ENCODE measurements around the gene IFITM1. TPM values are rescaled to one million over a fixed set of nuclear protein-coding genes. Genes with fewer than 3 reads are reported as not detected.
"Not testable (repeated sequence)": the region's sequence is repeated elsewhere in the genome, so short reads cannot be mapped to it uniquely, and the experiment has no call there.

Gene IFITM1
- total and polyA plus RNA-seq, 8 donors = 10.0 to 54.5 (median 26.4) TPM

DNA sequence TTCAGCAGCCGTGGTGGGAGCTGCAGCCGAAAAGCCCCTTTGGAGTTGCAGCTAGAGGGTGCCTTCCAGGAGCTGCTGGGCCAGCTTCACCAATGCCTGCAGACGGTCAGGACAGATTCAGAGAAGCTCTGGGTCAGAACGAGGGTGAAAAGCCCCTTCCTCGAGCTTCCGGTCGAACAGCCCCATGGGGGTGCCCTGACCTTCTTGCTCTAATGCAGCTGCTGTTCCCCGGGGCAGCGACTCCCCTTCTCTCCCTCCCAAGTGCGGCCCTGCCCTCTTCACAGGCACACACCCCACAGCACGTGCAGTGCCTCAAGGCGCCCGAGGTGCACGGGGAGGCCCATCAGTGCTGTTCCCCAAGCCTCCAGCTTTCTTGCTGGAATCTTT, 16.5 kb downstream of the IFITM1 start:
- Histone ChIP-seq H3K4me3 (no peak overlapping the region), H3K27me3 (no peaks in the 10 kb centered on the region), H3K27ac (no peak overlapping the region), H3K36me3 (no peaks in the 10 kb centered on the region), H3K9me3 (no peaks in the 10 kb centered on the region), H3K4me1 (peaks cover 0 to 15% (median 7%) of the 10 kb centered on the region in 3 donors)
- TF ChIP-seq, protein P1, sequence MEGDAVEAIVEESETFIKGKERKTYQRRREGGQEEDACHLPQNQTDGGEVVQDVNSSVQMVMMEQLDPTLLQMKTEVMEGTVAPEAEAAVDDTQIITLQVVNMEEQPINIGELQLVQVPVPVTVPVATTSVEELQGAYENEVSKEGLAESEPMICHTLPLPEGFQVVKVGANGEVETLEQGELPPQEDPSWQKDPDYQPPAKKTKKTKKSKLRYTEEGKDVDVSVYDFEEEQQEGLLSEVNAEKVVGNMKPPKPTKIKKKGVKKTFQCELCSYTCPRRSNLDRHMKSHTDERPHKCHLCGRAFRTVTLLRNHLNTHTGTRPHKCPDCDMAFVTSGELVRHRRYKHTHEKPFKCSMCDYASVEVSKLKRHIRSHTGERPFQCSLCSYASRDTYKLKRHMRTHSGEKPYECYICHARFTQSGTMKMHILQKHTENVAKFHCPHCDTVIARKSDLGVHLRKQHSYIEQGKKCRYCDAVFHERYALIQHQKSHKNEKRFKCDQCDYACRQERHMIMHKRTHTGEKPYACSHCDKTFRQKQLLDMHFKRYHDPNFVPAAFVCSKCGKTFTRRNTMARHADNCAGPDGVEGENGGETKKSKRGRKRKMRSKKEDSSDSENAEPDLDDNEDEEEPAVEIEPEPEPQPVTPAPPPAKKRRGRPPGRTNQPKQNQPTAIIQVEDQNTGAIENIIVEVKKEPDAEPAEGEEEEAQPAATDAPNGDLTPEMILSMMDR (IDR thresholded peaks at IDR 0.05) = no peak
- FAIRE-seq = no peak
- no peak for ATAC-seq
- intact Hi-C loops (cut with DNase I) = no loop called here
- DNase-seq = no peak
- 70 to 77% methylated on average over 14 of the region's 14 CpGs for WGBS, 2 donors

- TF ChIP-seq, protein P1 (IDR thresholded peaks at IDR 0.05) = no peak
Observed at GRCh38 chr11:330694-331357, 17.0 kb downstream of the IFITM1 start.

DNA sequence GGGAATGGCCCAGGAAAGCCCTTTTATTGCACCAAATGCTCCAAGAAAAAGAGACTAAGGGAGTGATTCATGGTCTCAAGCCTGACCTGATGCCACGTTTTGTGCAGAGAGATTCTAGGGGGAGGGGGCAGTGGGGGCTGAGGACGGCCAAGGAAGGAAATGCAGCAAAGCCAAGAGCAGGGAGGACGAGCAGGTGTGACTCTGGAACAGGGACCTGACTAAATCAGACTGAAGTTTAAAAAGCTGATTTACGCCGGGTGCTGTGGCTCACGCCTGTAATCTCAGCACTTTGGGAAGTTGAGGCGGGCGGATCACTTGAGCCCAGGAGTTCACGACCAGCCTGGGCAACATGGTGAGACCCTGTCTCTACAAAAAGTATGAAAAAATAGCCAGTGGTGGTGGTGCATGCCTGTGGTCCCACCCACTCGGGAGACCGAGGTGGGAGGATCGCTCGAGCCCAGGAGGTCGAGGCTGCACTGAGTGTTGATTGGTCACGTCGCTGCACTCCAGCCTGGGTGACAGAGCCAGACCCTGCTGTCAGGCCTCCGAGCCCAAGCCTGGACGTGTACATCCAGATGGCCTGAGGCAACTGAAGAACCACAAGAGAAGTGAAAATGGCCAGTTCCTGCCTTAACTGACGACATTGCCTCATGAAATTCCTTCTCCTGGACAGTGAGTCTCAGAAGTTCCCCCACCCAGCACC, 17.7 kb downstream of the IFITM1 start:
- no peak for ATAC-seq
- FAIRE-seq = no peak
- Histone ChIP-seq H3K4me1 (peaks cover 0 to 10% (median 7%) of the 10 kb centered on the region in 3 donors), H3K4me3 (no peak overlapping the region), H3K36me3 (no peaks in the 10 kb centered on the region), H3K9me3 (no peaks in the 10 kb centered on the region), H3K27me3 (no peaks in the 10 kb centered on the region), H3K27ac (no peak overlapping the region)
- 77 to 84% methylated on average over 17 to 19 of the region's 19 CpGs for WGBS, 2 donors
- no peak for DNase-seq
- TF ChIP-seq, protein P1 (IDR thresholded peaks at IDR 0.05) = no peak
- intact Hi-C loops (cut with DNase I) = no loop called here

More at GRCh38 chr11:330694-331357, 17.0 kb downstream of the IFITM1 start:
- Histone ChIP-seq H3K27ac (no peak overlapping the region), H3K4me1 (peaks cover 0 to 15% (median 7%) of the 10 kb centered on the region in 3 donors), H3K4me3 (no peak overlapping the region), H3K9me3 (no peaks in the 10 kb centered on the region), H3K36me3 (no peaks in the 10 kb centered on the region), H3K27me3 (no peaks in the 10 kb centered on the region)
- intact Hi-C loops (cut with DNase I) = no loop called here
- ATAC-seq (no peak), DNase-seq (no peak), FAIRE-seq (no peak)
- 77 to 86% methylated on average over 34 of the region's 34 CpGs for WGBS, 2 donors

DNA sequence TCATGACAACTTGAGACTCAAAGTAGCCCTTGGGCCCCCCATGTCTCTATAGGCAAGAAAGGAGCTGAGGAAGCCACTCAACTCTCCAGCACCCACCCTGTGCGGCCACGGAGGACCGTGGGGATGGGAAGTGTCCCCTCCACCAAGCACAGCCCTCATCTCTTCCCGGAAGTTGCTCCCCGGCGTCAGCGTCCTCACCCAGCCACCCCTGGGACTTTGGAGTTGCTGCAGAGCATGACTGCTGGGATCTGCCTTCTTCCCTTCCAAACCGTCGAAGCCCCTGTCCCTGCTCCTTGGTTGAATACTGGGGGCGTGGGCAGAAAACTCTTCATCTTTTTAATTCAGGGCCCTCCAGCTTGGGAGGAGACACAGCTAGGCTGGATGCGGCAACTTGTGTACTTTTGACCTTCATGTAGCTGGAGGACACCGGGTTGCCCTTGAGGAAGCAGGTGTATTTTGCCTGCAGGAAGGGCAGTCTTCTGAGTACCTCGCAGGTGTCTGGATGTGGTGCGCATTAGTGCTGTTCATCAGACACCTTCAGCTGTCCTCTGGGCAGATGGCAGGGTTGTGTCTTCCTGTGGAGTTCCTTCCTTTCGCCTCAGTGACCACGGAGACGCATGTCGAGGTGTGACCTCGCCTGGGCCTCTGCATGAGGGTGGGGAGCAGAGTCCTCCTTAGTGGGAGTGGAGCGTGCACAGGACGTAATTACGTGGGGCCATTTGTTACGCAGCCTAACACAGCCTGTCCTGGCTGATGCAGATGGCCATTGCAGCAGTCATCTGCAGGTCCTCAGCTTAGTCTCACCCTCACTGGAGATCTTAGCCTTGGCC, 19.0 kb downstream of the IFITM1 start:
- Histone ChIP-seq H3K27ac (no peak overlapping the region), H3K9me3 (no peaks in the 10 kb centered on the region), H3K36me3 (no peaks in the 10 kb centered on the region), H3K4me3 (no peak overlapping the region), H3K27me3 (no peaks in the 10 kb centered on the region), H3K4me1 (no peaks in the 10 kb centered on the region)
- TF ChIP-seq, protein P1 (IDR thresholded peaks at IDR 0.05) = no peak
- DNase-seq (no peak), FAIRE-seq (no peak), ATAC-seq (no peak)
- intact Hi-C loops (cut with DNase I) = no loop called here
- WGBS, 2 donors = 83 to 87% methylated on average over 23 of the region's 23 CpGs

DNA sequence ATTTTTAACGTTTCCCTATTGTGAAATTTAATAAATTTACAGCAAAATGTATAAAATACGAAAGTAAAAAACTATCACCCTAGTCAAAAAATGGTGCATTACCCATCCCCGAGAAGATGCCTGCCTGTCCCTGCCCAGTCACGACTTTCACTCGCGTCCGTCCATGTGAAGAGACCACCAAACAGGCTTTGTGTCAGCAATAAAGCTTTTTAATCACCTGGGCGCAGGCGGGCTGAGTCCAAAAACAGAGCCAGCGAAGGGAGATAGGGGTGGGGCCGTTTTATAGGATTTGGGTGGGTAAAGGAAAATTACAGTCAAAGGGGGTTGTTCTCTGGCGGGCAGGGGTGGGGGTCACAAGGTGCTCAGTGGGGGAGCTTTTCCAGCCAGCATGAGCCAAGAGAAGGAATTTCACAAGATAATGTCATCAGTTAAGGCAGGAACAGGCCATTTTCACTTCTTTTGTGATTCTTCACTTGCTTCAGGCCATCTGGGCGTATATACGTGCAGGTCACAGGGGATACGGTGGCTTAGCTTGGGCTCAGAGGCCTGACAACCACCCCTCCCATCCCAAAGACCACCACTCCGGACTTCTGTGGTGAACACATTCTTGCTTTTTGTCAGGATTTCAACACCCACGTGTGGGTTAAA, 19.9 kb downstream of the IFITM1 start:
- H3K27ac ChIP-seq; FAIRE-seq; H3K36me3 ChIP-seq; intact Hi-C loops (cut with DNase I); H3K27me3 ChIP-seq; DNase-seq; ATAC-seq; H3K4me3 ChIP-seq; H3K9me3 ChIP-seq; H3K4me1 ChIP-seq: not testable (repeated sequence)
- 78 to 81% methylated on average over 17 of the region's 17 CpGs for WGBS, 2 donors
